Right cardiac atrium (tissue), 5 donors: ENCODE results near the gene LIPE. TPM values are rescaled to one million over a fixed set of nuclear protein-coding genes. Genes with fewer than 3 reads are reported as not detected.

Source experiments
- ATAC-seq, 2 donors: fragments of 200-7000 bp; cut with Tn5 transposase; one replicate each; pipeline versions ENCODE4 v1.8.0 to v1.9.1; 2020; ENCODE audit warnings: moderate library complexity in 2 of 2, mild to moderate bottlenecking in 1 of 2
- DNase-seq, 3 donors: peaks; one replicate each; pipeline ENCODE4 v3.0.0-alpha.2; 2020
- H3K27ac ChIP-seq: one replicate; pipeline ENCODE4 v1.5.1; 2013; ENCODE audit warnings: mild to moderate bottlenecking, low read length, control low read depth, moderate library complexity
- H3K27me3 ChIP-seq: one replicate; pipeline ENCODE4 v1.6.1; 2013; ENCODE audit not compliant: control insufficient read depth, insufficient read depth
- H3K4me1 ChIP-seq: one replicate; pipeline ENCODE4 v1.6.1; 2013; ENCODE audit warnings: low read length; ENCODE audit not compliant: control insufficient read depth, insufficient read depth
- H3K4me3 ChIP-seq: one replicate; pipeline ENCODE4 v1.5.1; 2013; ENCODE audit warnings: low read length, control low read depth
- H3K9me3 ChIP-seq: one replicate; pipeline ENCODE4 v1.6.1; 2013; ENCODE audit warnings: low read length; ENCODE audit not compliant: control insufficient read depth
- WGBS: extraction: QIAGEN DNeasy Blood & Tissue Kit; methylation state at CpG from one replicate; pipeline ENCODE4 v1.1.7; 2013; 5-methylcytosine and 5-hydroxymethylcytosine counted together
- intact Hi-C, 4 donors: fragments of 100-400 bp; cut with DNase I; formaldehyde crosslinking; loops; one replicate each; pipeline versions ENCODE4 v1.11.0 to v1.14.0; 2022 to 2023
- polyA plus RNA-seq: library from polyadenylated mRNA; stranded (reverse); fragments of 200-250 nt; gene quantifications from one replicate; pipeline ENCODE4 v1.2.3, GENCODE V29; 2013
- total RNA-seq, 4 donors: library from RNA; stranded (reverse); fragmentation: NEBNext Ultra II Directional; extraction: Animal tissue kit (Norgen Biotek cat#: 25700); gene quantifications; one replicate each; pipeline ENCODE4 v1.2.1, GENCODE V29; 2021
- donor health status: healthy with polysubstance abuse.
- donor health status: DM: no; HTN: yes; CAD: no.
- donor health status: DM: no; HTN: no; CAD: no.
- donor health status: DM: no; HTN: yes; CAD: no; lungs with severe emphysema.
- donor health status: DM: yes; HTN: yes; CAD: no.

Gene LIPE
- total and polyA plus RNA-seq, 5 donors: 9.4 to 81.6 (median 15.3) TPM

DNA sequence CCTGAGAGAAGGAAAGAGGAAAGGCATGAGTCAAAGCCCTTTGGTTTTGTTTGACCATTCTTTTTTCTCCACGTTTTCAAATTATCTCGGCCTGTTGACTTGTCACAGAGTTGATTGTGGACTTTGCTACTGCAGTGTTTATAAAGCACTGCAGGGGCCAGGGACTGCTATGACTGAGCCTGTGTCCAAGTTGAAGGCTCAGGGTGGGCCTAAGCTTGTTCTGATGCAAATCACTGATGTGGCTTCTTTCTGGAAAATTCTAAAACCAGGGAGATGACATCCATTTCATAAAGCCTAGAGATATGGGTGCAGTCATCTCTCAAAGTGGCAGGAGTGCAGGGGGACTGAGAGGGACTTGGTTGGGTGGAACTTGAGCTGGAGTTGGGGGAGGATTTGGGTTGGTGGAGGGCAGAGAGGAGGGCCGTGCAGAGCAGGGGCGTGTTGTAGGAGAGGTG lies 16.8 kb upstream of the LIPE start:
- 66% methylated on average over 4 of the region's 4 CpGs for WGBS
- Histone ChIP-seq H3K4me1 (no peaks in the 10 kb centered on the region), H3K27ac (no peak overlapping the region), H3K27me3 (no peaks in the 10 kb centered on the region), H3K4me3 (no peak overlapping the region), H3K9me3 (no peaks in the 10 kb centered on the region)
- ATAC-seq: no peak
- DNase-seq: no peak
- intact Hi-C loops: no loop called here

DNA sequence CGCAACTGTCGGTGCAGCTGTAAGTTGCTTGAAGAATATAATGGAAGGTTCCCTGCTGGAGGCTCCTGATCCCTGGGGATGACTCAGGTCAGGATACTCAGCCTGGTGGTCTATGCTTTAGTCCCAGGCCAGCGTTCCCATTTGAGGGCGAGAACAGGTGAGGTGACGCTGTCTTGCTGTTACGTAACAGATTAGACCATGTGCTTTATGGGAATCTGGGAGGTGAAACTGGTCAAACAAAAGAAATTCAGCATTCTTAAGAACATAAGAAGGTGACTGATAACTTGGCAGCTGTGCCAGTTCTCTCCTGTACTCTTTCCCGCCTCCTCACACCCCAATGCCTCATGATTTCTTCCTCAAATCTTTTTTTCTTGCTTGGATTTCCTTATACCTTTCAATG lies 15.6 kb upstream of the LIPE start, which contains the start of gene CXCL17:
Gene CXCL17 (minus strand): TSS at position 114 of the 400 bp plus-strand sequence. CDS start 114 bp downstream, outside the sequence.
- Histone ChIP-seq H3K9me3 (no peaks in the 10 kb centered on the region), H3K27ac (no peak within 1 kb of the TSS), H3K4me3 (no peak within 1 kb of the TSS), H3K4me1 (peaks cover 3% of the 10 kb centered on the region), H3K27me3 (no peaks in the 10 kb centered on the region)
- DNase-seq (no peak), ATAC-seq (no peak)
- intact Hi-C loops: no loop called here
- 93% methylated on average over 7 of the region's 7 CpGs for WGBS

DNA sequence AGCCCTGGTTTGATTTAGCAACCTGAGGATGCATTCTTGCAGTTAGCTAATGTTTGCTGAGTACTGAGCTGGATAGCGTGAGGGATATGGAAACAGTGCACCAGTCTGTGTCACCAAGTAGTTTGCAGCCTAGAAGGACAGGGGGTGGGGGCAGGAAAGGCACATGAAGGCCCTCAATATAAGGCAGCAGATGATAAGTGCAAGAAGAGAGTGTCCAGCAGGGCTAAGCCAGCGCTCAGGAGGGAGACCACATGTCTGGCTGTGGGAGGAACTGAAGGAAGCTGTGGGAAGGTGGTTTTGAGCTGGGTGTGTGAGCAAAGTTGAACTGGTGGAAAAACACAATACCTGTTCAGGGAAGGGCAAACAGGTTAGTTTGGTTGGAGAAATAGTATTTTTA lies 13.9 kb upstream of the LIPE start:
- Histone ChIP-seq H3K4me1 (peaks cover 3% of the 10 kb centered on the region), H3K27me3 (no peaks in the 10 kb centered on the region), H3K9me3 (no peaks in the 10 kb centered on the region), H3K4me3 (no peak overlapping the region), H3K27ac (no peak overlapping the region)
- ATAC-seq (peak; percentile 13 to 18), DNase-seq (no peak)
- 62% methylated on average over 2 of the region's 2 CpGs for WGBS
- intact Hi-C loops: no loop called here

DNA sequence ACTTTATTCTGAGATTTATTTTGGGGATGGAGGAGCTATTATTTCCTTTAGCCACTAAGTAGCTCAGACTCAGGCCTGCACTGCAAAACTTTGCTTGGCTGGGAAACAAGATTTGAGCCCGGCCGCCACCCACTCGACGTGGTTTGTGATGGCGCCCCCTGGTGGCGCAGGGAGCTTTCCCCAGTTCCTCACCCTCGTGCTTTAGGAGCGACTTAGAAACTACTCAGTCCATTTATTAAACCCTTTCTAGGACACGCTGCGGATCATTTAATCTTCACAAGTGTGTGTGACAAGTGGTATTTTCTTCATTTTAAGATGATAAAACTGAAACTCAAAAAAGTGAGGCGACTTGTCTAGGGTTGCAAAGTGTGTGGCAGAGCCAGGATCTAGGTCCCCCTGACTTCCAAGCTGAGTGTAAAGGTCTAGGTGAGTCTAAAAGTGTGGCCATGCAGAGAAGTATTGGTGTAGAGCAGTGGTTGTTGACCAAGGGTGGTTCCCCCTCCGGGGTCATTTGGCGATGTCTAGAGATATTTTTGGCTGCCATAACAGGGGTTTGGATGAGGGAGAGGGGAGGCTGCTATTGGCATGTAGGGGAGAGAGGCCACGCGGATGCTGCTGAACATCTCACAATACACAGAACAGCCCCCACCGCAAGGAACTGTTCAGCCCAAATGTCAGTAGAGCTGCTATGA lies 13.3 kb upstream of the LIPE start:
- DNase-seq: peak; percentile 77 to 92 (median 89)
- Histone ChIP-seq H3K4me1 (peaks cover 3% of the 10 kb centered on the region), H3K4me3 (no peak overlapping the region), H3K27ac (no peak overlapping the region), H3K27me3 (no peaks in the 10 kb centered on the region), H3K9me3 (no peaks in the 10 kb centered on the region)
- 30% methylated on average over 16 of the region's 16 CpGs for WGBS
- intact Hi-C loops: no loop called here
- ATAC-seq: peak; percentile 66 to 76

DNA sequence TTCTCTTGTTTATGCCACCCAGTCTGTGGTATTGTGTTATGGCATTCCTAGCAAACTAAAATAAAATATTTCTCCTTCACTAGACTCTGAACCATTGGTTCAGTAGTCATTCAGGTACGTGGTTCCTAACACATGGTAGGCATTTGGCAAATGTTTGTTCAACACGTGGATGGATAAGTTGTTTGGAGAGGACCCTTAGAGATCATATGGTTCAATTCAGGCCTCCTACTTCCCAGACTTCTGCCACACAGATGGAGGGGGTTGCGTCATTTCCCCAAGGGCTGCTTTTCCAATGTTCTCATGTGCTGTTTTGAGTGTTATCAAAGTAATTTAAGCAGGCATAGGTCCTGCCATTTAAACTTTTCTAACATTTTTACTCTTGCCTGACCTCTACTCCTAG lies 8.8 kb upstream of the LIPE start:
- H3K4me1 ChIP-seq: peaks cover 5% of the 10 kb centered on the region
- no peaks in the 10 kb centered on the region for H3K9me3 ChIP-seq
- WGBS: 53% methylated on average over 3 of the region's 3 CpGs
- H3K27ac ChIP-seq: peak overlapping the region; percentile 13
- ATAC-seq (no peak), DNase-seq (peak in 1 of 3 donors; percentile 28)
- intact Hi-C loops: no loop called here
- H3K27me3 ChIP-seq: no peaks in the 10 kb centered on the region
- H3K4me3 ChIP-seq: no peak overlapping the region

DNA sequence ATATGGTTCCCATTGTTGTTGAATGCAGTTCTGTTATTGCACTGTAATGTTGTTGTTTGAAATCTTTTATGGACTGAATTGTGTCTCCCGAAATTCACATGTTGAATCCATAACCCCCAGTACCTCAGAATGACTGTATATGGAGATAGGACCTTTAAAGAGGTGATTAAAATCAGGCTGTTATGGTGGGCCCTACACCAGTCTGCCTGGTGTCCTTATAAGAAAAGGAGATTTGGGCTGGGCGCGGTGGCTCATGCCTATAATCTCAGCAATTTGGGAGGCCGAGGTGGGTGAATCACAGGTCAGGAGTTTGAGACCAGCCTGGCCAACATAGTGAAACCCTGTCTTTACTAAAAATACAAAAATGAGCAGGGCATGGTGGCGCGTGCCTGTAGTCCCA lies 8.1 kb upstream of the LIPE start:
- DNase-seq (no peak), ATAC-seq (no peak)
- Histone ChIP-seq H3K4me1 (peaks cover 5% of the 10 kb centered on the region), H3K9me3 (no peaks in the 10 kb centered on the region), H3K27ac (no peak overlapping the region), H3K4me3 (no peak overlapping the region), H3K27me3 (no peaks in the 10 kb centered on the region)
- intact Hi-C loops: no loop called here
- 93% methylated on average over 6 of the region's 6 CpGs for WGBS

DNA sequence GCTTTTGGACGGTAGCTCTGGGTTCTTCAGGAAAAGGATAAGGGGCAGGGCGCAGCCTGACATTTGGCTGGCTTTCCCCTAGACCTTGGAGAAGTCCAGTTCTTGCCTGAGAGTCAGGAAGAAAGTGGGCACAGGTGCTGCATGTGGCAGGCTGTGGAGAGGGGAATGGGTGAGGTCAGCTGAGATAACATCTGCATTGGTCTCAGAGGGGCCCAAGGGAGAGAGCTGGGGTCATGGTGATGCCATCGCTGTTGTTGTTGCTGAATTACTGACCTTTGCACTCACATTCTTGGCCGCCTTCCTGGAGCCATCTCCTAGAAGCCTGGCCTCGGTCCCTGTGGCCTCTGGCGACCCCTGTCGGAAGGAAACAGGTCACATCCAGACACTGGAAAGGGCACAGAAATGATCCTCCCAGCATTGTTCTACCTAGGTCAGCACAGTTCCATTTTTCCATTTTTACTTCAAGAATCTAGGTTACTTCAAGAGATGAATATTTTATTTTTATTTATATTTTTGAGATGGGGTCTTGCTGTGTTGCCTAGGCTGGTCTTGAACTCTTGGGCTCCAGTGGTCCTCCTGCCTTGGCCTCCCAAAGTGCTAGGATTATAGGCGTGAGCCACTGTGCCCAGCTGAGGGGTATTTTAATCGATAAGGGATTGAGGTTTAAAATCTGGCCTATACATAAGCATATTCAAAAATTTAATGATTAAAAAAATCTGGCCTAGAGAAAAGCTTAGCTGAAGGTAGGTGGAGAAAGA lies 6.5 kb upstream of the LIPE start:
- no peaks in the 10 kb centered on the region for H3K9me3 ChIP-seq
- H3K4me1 ChIP-seq: peaks cover 5% of the 10 kb centered on the region
- ATAC-seq: peak; percentile 86 to 93
- no peak overlapping the region for H3K4me3 ChIP-seq
- intact Hi-C loops: no loop called here
- peak; percentile 88 to 93 (median 92) for DNase-seq
- H3K27me3 ChIP-seq: no peaks in the 10 kb centered on the region
- WGBS: 35% methylated on average over 9 of the region's 9 CpGs
- H3K27ac ChIP-seq: peak overlapping the region; percentile 22

DNA sequence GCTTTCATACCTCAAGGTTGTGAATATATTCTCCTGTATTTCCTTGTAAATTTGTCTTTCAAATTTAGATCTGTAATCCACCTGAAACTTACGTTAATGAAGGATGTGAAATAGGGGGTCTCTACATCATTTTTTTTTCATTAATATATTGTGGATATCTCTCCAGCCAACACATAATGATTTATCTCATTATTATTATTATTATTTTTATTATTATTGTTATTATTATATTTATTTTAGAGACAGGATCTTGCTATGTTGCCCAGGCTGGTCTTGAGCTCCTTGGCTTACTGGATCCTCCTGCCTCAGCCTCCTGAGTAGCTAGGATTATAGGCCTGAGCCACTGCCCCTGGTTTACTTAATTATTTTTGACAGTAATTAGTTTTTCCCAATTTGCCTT lies 4.3 kb upstream of the LIPE start:
- Histone ChIP-seq H3K4me3 (no peak overlapping the region), H3K27me3 (no peaks in the 10 kb centered on the region), H3K4me1 (peaks cover 2% of the 10 kb centered on the region), H3K9me3 (no peaks in the 10 kb centered on the region), H3K27ac (no peak overlapping the region)
- no peak for ATAC-seq
- intact Hi-C loops: no loop called here
- DNase-seq: no peak
- 93% methylated on average over 1 of the region's 1 CpG for WGBS

DNA sequence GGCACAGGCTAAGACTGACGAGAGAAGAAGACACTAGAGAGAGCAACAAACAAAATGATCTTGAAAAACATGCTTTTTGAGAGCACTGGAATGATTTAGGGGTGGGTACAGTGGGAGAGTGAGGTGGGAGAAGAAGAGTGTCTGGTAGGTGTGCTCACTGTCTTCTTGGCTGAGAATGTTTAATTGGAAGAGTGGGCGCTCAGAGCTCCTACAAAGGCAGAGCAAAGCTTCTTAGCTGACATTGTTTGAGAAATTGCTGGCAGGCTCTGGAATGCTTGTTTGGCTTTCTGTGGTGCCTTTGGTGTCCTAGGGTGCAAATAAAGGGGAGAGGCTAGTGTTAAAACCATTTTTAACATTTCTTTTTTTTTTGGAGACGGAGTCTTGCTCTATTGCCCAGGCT lies 1.5 kb upstream of the LIPE start:
- no peak for ATAC-seq
- WGBS: 95% methylated on average over 3 of the region's 3 CpGs
- DNase-seq: no peak
- H3K27me3 ChIP-seq: no peaks in the 10 kb centered on the region
- H3K4me3 ChIP-seq: no peak overlapping the region
- H3K27ac ChIP-seq: no peak overlapping the region
- intact Hi-C loops: no loop called here
- no peaks in the 10 kb centered on the region for H3K9me3 ChIP-seq
- peaks cover 2% of the 10 kb centered on the region for H3K4me1 ChIP-seq

DNA sequence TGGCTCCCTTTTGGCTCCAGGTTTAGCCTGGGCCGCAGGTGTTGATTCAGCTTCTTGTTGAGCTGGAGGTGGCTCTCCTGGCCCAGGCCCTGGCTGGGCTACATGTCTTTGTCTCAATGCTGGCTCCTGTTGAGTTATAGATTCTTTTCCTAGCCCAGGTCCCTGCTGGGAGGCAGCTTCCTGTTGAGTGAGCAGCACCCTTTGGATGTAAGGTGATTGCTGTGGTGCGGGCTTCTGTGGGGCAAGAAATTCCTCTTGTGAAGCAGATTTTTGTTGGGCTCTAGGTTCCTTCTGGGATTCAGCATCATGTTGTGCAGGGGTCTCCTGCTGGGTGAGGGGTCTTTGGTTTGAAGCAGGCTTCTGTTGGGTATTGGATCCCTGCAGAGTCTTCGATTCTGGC lies 545 bp downstream of the LIPE start:
- ATAC-seq (no peak), DNase-seq (no peak)
- Histone ChIP-seq H3K4me1 (peaks cover 7% of the 10 kb centered on the region), H3K9me3 (no peaks in the 10 kb centered on the region), H3K4me3 (no peak overlapping the region), H3K27ac (no peak overlapping the region), H3K27me3 (no peaks in the 10 kb centered on the region)
- intact Hi-C loops: no loop called here
- WGBS: 89% methylated on average over 3 of the region's 3 CpGs

DNA sequence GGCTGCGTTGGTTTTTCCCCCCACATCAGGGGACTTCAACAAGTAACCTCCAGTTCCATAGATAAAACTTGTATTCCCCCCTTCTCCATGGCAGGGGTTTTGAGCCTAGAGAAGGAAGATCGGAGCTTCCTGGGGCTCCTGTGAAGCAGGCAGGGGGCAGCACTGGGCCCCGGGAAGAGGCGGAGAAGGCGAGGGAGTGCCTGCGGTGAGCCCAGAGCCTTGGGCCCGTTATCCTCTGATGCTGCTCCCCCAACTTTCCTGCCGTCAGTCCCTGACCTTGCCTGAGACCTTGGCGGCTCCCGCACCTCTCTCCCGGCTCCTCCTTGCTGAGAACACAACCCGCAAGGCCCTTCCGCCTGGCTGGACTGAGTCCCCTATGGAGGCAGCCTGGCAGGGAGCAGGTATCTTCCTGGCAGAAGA lies 2.5 kb downstream of the LIPE start:
- Histone ChIP-seq H3K9me3 (no peaks in the 10 kb centered on the region), H3K27ac (no peak overlapping the region), H3K4me1 (peaks cover 10% of the 10 kb centered on the region), H3K4me3 (no peak overlapping the region), H3K27me3 (no peaks in the 10 kb centered on the region)
- intact Hi-C loops: no loop called here
- ATAC-seq (no peak), DNase-seq (peak in 1 of 3 donors; percentile 59)
- 46% methylated on average over 13 of the region's 13 CpGs for WGBS
